ENCODE data around the gene KIF4A. TPM values are rescaled to one million over a fixed set of nuclear protein-coding genes. Genes with fewer than 3 reads are reported as not detected.

The KIF4A gene
- total and polyA plus RNA-seq, 10 of the 15 experiments (the other 5 are each of a cell fraction or from before 2014, with no cell fraction given), result 10.8 to 28.8 (median 22.5) TPM

DNA sequence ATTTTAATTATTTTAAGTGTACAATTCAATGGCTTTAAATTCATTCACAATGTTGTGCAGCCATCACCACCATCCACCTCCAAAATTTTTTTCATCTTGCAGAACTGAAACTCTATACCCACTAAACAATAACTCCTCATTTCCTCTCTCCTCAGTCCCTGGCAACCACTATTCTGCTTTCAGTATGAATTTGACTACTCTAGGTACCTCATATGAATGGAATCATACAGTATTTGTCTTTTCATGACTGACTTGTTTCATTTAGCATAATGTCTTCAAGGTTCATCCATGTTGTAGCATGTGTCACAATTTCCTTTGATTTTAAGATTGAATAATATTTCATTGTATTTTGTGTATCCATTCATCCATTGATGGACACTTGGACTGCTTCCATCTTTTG is 46.9 kb downstream of the KIF4A start (continued):
- TF ChIP-seq, protein P1, sequence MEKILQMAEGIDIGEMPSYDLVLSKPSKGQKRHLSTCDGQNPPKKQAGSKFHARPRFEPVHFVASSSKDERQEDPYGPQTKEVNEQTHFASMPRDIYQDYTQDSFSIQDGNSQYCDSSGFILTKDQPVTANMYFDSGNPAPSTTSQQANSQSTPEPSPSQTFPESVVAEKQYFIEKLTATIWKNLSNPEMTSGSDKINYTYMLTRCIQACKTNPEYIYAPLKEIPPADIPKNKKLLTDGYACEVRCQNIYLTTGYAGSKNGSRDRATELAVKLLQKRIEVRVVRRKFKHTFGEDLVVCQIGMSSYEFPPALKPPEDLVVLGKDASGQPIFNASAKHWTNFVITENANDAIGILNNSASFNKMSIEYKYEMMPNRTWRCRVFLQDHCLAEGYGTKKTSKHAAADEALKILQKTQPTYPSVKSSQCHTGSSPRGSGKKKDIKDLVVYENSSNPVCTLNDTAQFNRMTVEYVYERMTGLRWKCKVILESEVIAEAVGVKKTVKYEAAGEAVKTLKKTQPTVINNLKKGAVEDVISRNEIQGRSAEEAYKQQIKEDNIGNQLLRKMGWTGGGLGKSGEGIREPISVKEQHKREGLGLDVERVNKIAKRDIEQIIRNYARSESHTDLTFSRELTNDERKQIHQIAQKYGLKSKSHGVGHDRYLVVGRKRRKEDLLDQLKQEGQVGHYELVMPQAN (conservative IDR thresholded peaks at IDR 0.05), result no peak
- TF ChIP-seq IRF5 (IDR thresholded peaks at IDR 0.05; ENCODE audit: borderline replicate concordance) (no peak), ATF7 (IDR thresholded peaks at IDR 0.05; ENCODE audit: low read depth) (peak; percentile 85), IRF4 (IDR thresholded peaks at IDR 0.05; ENCODE audit: low read depth, low read length) (peak; percentile 97), ELK1 (IDR thresholded peaks at IDR 0.05; ENCODE audit: low read depth, low read length) (no peak), ASH2L (IDR thresholded peaks at IDR 0.05; ENCODE audit: borderline replicate concordance, low read depth) (no peak), RAD51 (IDR thresholded peaks at IDR 0.05) (no peak), BMI1 (IDR thresholded peaks at IDR 0.05; ENCODE audit: borderline replicate concordance) (peak; percentile 85), CHD1 (IDR thresholded peaks at IDR 0.05; ENCODE audit: low read depth, low read length) (no peak), RFX5 (IDR thresholded peaks at IDR 0.05; ENCODE audit: low read depth, low read length) (no peak), MLLT1 (IDR thresholded peaks at IDR 0.05) (no peak), ZBTB33 (IDR thresholded peaks at IDR 0.05) (no peak), SP1 (IDR thresholded peaks at IDR 0.05; ENCODE audit: low read depth, low read length) (no peak), SUZ12 (IDR thresholded peaks at IDR 0.05; ENCODE audit: unreplicated experiment) (no peak), EGR1 (IDR thresholded peaks at IDR 0.05; ENCODE audit: borderline replicate concordance in 1 of 2, low read depth in 2 of 2, low read length in 2 of 2) (no peak), WRNIP1 (IDR thresholded peaks at IDR 0.05; ENCODE audit: borderline replicate concordance, low read depth, low read length) (no peak), JUND (IDR thresholded peaks at IDR 0.05; ENCODE audit: low read depth, low read length) (peak; percentile 77), JUNB (IDR thresholded peaks at IDR 0.05) (peak; percentile 91), SMAD5 (IDR thresholded peaks at IDR 0.05; ENCODE audit: low read depth) (no peak), TAF1 (IDR thresholded peaks at IDR 0.05; ENCODE audit: borderline replicate concordance, low read depth, low read length) (no peak), NR2C1 (IDR thresholded peaks at IDR 0.05) (no peak), MEF2A (IDR thresholded peaks at IDR 0.05; ENCODE audit: insufficient read depth, low read depth, low read length) (0 out of 2 replicates have a peak, but pooled peaks have one; percentile 35)
- TF ChIP-seq, protein P2, sequence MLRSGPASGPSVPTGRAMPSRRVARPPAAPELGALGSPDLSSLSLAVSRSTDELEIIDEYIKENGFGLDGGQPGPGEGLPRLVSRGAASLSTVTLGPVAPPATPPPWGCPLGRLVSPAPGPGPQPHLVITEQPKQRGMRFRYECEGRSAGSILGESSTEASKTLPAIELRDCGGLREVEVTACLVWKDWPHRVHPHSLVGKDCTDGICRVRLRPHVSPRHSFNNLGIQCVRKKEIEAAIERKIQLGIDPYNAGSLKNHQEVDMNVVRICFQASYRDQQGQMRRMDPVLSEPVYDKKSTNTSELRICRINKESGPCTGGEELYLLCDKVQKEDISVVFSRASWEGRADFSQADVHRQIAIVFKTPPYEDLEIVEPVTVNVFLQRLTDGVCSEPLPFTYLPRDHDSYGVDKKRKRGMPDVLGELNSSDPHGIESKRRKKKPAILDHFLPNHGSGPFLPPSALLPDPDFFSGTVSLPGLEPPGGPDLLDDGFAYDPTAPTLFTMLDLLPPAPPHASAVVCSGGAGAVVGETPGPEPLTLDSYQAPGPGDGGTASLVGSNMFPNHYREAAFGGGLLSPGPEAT (IDR thresholded peaks at IDR 0.05; ENCODE audit: low read depth), result peak; percentile 58

Measured in GM12878 (cell line).